AG04449 (cell line): ENCODE results near the gene TET3.
A peak's percentile ranks its signal among the peaks of the same experiment; 100 is the strongest.

Experiments
- CTCF ChIA-PET: fragments of 350-600 bp; formaldehyde crosslinking; extraction: SDS; loops from one replicate; lab custom pipeline; 2021; ENCODE audit warnings: antibody characterized with exemption; lab: Yijun Ruan, JAX
- POLR2A ChIA-PET: fragments of 400-600, 350-600 bp; formaldehyde crosslinking; extraction: SDS; loops from one replicate; lab custom pipeline; 2020; ENCODE audit warnings: antibody characterized with exemption, inconsistent platforms; lab: Yijun Ruan, JAX
- DNase-seq: peaks from one replicate; pipeline ENCODE4 v3.0.0-alpha.2; 2010; ENCODE audit warnings: low read depth, low spot score
- H3K4me3 ChIP-seq: 2 replicates; pipeline ENCODE4 v1.5.1; 2011; ENCODE audit warnings: low read depth, mild to moderate bottlenecking, control low read depth, low read length
- TF ChIP-seq, protein P1 (sequence below): IDR thresholded peaks from one replicate; pipeline ENCODE4 v1.5.1; 2011; ENCODE audit warnings: mild to moderate bottlenecking, moderate library complexity, low read length, control low read depth, inconsistent platforms; ENCODE audit not compliant: insufficient read depth; ENCODE audit errors: missing control alignments

TET3 gene

DNA sequence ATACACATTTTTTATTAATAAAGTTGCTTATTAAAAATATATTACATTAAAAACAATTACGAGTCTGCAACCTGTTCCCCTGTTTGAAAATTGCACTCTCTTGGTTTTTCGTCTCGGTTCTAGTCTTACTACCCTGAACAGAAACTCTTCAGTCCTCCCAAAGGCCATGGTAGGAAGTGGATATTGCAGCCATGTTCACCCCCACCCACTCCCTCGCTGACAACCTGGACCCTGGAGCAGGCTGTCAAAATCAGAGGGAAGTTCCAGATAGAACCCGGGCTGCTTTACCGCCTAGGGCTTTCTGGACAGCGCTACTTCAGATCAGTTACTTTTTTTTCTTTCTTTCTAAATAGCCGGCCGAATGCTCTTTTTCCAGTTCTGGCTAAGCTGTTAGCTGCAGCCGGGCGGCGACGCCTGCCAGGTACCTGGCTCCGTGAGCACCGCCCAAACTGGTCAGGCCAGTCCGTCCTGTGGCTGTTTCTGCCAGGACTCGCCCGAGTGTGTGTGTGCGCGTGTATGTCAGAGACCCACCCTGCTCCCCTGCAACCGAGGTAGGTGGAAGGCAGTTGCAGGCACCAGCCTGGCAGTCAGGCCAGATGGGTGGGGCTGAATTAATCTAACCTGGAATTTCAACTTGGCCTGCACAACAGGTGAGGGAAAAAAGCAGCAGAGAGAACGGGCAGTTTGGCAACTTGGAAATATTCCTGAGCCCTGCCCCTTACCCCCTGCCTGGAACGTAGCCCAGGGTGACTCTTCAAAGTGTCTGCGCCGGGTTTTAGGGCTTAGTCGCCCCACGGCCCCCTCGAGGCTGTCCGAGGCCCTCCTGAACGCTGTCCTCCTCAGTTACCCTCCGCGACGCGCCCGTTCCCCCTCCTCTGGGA lies 1.1 kb upstream of the TET3 start:
- no peak for DNase-seq
- ChIA-PET POLR2A (no interaction called here), CTCF (no interaction called here)
- H3K4me3 ChIP-seq = peak overlapping the region; percentile 58; the same call in 1 of the 2 replicates
- TF ChIP-seq, protein P1, sequence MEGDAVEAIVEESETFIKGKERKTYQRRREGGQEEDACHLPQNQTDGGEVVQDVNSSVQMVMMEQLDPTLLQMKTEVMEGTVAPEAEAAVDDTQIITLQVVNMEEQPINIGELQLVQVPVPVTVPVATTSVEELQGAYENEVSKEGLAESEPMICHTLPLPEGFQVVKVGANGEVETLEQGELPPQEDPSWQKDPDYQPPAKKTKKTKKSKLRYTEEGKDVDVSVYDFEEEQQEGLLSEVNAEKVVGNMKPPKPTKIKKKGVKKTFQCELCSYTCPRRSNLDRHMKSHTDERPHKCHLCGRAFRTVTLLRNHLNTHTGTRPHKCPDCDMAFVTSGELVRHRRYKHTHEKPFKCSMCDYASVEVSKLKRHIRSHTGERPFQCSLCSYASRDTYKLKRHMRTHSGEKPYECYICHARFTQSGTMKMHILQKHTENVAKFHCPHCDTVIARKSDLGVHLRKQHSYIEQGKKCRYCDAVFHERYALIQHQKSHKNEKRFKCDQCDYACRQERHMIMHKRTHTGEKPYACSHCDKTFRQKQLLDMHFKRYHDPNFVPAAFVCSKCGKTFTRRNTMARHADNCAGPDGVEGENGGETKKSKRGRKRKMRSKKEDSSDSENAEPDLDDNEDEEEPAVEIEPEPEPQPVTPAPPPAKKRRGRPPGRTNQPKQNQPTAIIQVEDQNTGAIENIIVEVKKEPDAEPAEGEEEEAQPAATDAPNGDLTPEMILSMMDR = no peak

DNA sequence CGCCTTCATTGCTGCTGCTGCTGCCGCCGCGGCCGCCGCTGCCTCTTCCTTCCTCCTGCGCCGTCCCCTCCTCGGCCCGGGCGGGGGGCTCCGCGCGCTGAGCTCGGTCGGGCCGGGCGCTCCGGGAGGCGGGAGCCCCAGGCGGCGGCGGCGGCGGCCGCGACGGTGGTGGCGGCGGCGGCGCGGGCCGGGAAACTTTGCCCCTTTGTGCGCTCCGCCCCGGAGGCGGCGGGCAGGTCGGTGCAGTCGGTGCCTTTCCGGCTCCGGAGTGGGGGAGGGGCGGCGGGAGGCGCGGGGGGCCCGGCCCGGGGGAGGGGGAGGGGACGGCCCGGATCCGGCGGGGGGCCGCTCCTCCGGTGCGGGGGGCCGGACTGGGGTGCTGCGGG lies 205 bp downstream of the TET3 start:
- CTCF ChIA-PET = no interaction called here
- H3K4me3 ChIP-seq = peak overlapping the region; percentile 58
- TF ChIP-seq, protein P1 = no peak
- no peak for DNase-seq
- POLR2A ChIA-PET = no interaction called here

DNA sequence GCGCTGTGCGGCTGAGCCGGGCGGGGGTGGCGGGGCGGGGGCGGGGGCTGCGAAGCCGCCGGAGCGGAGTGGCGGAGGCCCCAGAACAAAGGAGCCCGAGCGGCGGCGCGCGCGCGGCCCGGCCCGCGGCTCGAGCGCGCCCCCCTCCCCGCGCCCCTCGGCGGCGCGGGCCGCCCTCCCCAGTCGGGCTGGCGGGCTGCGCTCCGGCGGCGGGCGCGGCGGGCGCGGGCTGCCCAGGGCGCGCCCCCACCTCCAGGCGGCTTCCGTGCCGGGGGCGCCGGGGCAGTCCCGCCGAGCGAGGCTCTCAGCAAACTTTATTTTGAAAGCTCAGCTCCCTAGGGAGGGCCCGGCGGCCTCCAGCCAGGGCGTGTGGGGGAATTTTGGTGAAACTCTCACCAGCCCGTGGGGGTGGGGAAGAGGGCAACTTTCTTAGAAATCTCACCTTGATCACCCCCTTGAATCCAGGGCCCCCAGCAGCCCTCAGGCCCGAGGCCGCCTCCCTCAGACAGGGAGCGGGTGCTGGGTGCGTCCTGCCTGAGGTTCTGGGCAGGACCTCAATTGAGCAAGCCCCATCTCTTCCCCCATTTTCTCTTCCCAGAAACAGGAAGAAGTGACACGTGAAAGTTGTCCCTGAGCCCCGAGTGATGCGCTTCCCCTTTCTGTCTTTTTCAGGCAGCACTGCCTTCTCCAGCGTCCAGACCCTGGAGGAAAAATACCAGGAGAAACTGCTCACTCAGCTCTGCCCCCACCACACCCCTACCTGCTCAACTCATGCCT lies 786 bp downstream of the TET3 start:
- POLR2A ChIA-PET = no interaction called here
- no peak for DNase-seq
- CTCF ChIA-PET = no interaction called here
- H3K4me3 ChIP-seq = peak overlapping the region; percentile 58
- TF ChIP-seq, protein P1 = no peak

DNA sequence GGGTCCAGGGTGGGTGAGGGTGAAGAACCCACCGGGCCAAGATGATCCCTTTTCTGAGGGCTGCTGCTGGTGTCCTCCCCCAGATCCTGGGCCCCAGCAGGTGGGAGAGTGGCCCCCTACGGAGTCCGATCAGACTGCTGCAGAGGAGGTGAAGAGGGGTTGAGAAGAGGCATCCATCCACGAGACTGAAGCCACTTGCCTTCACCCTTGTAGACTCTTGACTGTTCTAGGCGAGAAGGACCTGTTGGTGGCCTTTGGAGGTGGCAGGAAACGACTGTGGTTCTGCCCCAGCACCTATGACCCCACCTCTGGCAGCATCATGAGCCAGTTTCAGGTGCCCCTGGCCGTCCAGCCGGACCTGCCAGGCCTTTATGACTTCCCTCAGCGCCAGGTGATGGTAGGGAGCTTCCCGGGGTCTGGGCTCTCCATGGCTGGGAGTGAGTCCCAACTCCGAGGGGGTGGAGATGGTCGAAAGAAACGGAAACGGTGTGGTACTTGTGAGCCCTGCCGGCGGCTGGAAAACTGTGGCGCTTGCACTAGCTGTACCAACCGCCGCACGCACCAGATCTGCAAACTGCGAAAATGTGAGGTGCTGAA lies 1.5 kb downstream of the TET3 start:
- TF ChIP-seq, protein P1 = no peak
- POLR2A ChIA-PET = no interaction called here
- DNase-seq = no peak
- CTCF ChIA-PET = interaction anchor here (2.8 kb wide), 1 partner anchor 162 kb away, joined by 11 read pairs; no protein-coding TSS in a partner anchor
- H3K4me3 ChIP-seq = peak overlapping the region; percentile 58

DNA sequence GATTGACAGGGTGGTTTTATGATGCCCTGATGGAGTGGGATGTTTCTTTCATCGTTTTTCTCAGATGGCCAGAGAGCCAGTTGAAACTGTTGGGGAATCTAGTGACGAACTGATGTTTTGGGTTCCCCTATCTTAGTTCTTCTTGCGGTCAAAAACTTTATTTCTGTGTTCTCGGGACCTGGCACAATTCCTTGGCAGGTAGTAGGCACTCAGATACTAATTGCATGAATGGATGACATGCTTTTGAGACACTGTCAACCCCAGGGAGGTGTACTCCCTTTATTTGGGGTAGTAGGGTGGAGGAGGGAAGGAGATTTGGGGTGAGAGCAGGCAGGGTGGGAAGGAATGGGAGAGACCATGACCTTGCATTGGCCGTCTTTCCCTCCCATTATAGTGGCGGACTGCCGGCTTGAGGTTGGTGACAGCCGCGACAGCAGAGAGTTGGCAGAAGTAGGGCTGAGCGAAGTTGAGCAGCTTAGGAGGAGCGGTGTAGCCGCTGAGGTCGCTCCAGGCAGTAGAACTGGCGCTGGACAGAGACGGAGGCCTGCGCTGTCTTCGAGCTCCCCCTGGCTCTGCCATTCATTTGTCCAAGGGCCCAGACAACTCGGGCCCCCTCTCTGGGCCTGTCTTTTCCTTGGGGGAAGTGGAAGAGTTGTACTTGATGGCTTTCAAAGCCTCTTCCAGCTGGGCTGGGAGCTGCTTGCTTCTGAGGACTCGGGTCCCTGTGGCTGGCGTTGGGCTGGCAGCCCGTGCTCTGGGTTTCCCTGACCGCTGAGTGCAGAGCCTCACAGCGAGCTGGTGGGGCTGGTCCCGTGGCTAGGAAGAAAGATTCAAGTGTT lies 2.6 kb downstream of the TET3 start:
- ChIA-PET POLR2A (interaction anchor here (1.0 to 1.4 kb wide), 2 partner anchors 15 to 112 kb away, joined by 3 to 5 read pairs; no protein-coding TSS in a partner anchor), CTCF (interaction anchor here (0.7 to 2.8 kb wide), 5 partner anchors 13 to 166 kb away, joined by 3 to 11 read pairs (median 3); partner anchors contain the start of gene STAMBP)
- H3K4me3 ChIP-seq = peak overlapping the region; percentile 20

More for the DNA sequence above, 2.6 kb downstream of the TET3 start:
- TF ChIP-seq, protein P1 = peak; percentile 40
- DNase-seq = no peak
